SK-N-SH treated with all-trans-retinoic acid at 6 μM for 48 hours (cell line): ENCODE data around the gene COPS7A.

ENCODE experiments used
- ATAC-seq: fragments of 200-7000 bp; cut with Tn5 transposase; 3 replicates; pipeline ENCODE4 v1.9.1; 2020; ENCODE audit warnings: mild to moderate bottlenecking, moderate library complexity
- ARNTL ChIP-seq: fragments of 450-650 bp; formaldehyde crosslinking; IDR thresholded peaks from 2 replicates; pipeline ENCODE4 v1.5.0; 2020; ENCODE audit warnings: low read depth, mild to moderate bottlenecking, moderate library complexity, borderline replicate concordance
- BACH2 ChIP-seq: fragments of 250-450 bp; sonication (Bioruptor Pico); IDR thresholded peaks from 2 replicates; pipeline ENCODE4 v1.9.0; 2021; ENCODE audit warnings: mild to moderate bottlenecking, borderline replicate concordance
- CREB5 ChIP-seq: fragments of 250-450 bp; sonication (Bioruptor Pico); IDR thresholded peaks from 2 replicates; pipeline ENCODE4 v1.5.1; 2020; ENCODE audit warnings: low read depth, mild to moderate bottlenecking, moderate library complexity
- CSDC2 ChIP-seq: fragments of 250-450 bp; sonication (Bioruptor Pico); IDR thresholded peaks from 2 replicates; pipeline ENCODE4 v1.5.0; 2020; ENCODE audit warnings: mild to moderate bottlenecking, moderate library complexity
- CSRNP3 ChIP-seq: fragments of 250-450 bp; sonication (Bioruptor Pico); IDR thresholded peaks from 2 replicates; pipeline ENCODE4 v1.5.1; 2021; ENCODE audit warnings: mild to moderate bottlenecking, moderate library complexity
- ESRRG ChIP-seq: fragments of 250-450 bp; sonication (Bioruptor Pico); IDR thresholded peaks from 2 replicates; pipeline ENCODE4 v1.6.1; 2021; ENCODE audit warnings: mild to moderate bottlenecking
- GLIS3 ChIP-seq: fragments of 250-450 bp; sonication (Bioruptor Pico); IDR thresholded peaks from 2 replicates; pipeline ENCODE4 v1.5.0; 2020; ENCODE audit warnings: mild to moderate bottlenecking, moderate library complexity
- OSR1 ChIP-seq: fragments of 250-450 bp; sonication (Bioruptor Pico); IDR thresholded peaks from 2 replicates; pipeline ENCODE4 v1.8.0; 2022; ENCODE audit warnings: moderate library complexity, mild to moderate bottlenecking, inconsistent platforms
- PATZ1 ChIP-seq: fragments of 250-450 bp; sonication (Bioruptor Pico); IDR thresholded peaks from 2 replicates; pipeline ENCODE4 v1.8.0; 2020; ENCODE audit warnings: mild to moderate bottlenecking, moderate library complexity, borderline replicate concordance
- POU6F1 ChIP-seq: fragments of 250-450 bp; sonication (Bioruptor Pico); IDR thresholded peaks from 2 replicates; pipeline ENCODE4 v1.8.0; 2021; ENCODE audit warnings: low read depth, mild to moderate bottlenecking, moderate library complexity, borderline replicate concordance
- PPARA ChIP-seq: fragments of 250-450 bp; sonication (Bioruptor Pico); IDR thresholded peaks from 2 replicates; pipeline ENCODE4 v1.5.0; 2020; ENCODE audit warnings: mild to moderate bottlenecking, borderline replicate concordance
- SNAI2 ChIP-seq: fragments of 250-450 bp; sonication (Bioruptor Pico); IDR thresholded peaks from 2 replicates; pipeline ENCODE4 v1.5.0; 2020; ENCODE audit warnings: mild to moderate bottlenecking, moderate library complexity
- TCF4 ChIP-seq: fragments of 250-450 bp; sonication (Bioruptor Pico); IDR thresholded peaks from 2 replicates; pipeline ENCODE4 v1.8.0; 2021; ENCODE audit warnings: mild to moderate bottlenecking, moderate library complexity, borderline replicate concordance
- TOX ChIP-seq: fragments of 250-450 bp; sonication (Bioruptor Pico); IDR thresholded peaks from 2 replicates; pipeline ENCODE4 v1.8.0; 2021; ENCODE audit warnings: mild to moderate bottlenecking, moderate library complexity, borderline replicate concordance
- TSHZ2 ChIP-seq: fragments of 250-450 bp; sonication (Bioruptor Pico); IDR thresholded peaks from 2 replicates; pipeline ENCODE4 v1.5.0; 2020; ENCODE audit warnings: mild to moderate bottlenecking, moderate library complexity
- ZC3H10 ChIP-seq: fragments of 250-450 bp; sonication (Bioruptor Pico); IDR thresholded peaks from 2 replicates; pipeline ENCODE4 v1.5.1; 2021; ENCODE audit warnings: mild to moderate bottlenecking, moderate library complexity
- ZFP3 ChIP-seq: fragments of 250-450 bp; sonication (Bioruptor Pico); IDR thresholded peaks from 2 replicates; pipeline ENCODE4 v1.5.0; 2020; ENCODE audit warnings: mild to moderate bottlenecking, moderate library complexity
- ZFP30 ChIP-seq: fragments of 450-650 bp; formaldehyde crosslinking; IDR thresholded peaks from 2 replicates; pipeline ENCODE4 v1.5.0; 2022; ENCODE audit warnings: mild to moderate bottlenecking, moderate library complexity
- ZNF565 ChIP-seq: fragments of 450-650 bp; formaldehyde crosslinking; conservative IDR thresholded peaks from 2 replicates; pipeline ENCODE4 v1.5.0; 2020; ENCODE audit warnings: low read depth, mild to moderate bottlenecking, moderate library complexity
- ZNF70 ChIP-seq: fragments of 450-650 bp; formaldehyde crosslinking; IDR thresholded peaks from 2 replicates; pipeline ENCODE4 v1.5.0; 2020; ENCODE audit warnings: mild to moderate bottlenecking, moderate library complexity

The COPS7A gene

GRCh38 chr12:6676962-6677361 lies 46.9 kb upstream of the COPS7A start (continued):
- TF ChIP-seq TSHZ2 (no peak), ARNTL (no peak), ZNF565 (CRISPR knock-in tag) (no peak)

GRCh38 chr12:6684609-6685008 lies 39.2 kb upstream of the COPS7A start:
- TF ChIP-seq ZNF565 (CRISPR knock-in tag) (no peak), POU6F1 (CRISPR knock-in tag) (no peak), CSDC2 (no peak), TSHZ2 (no peak), ARNTL (no peak), ZFP3 (CRISPR knock-in tag) (no peak), SNAI2 (CRISPR knock-in tag) (no peak), TCF4 (no peak), TOX (CRISPR knock-in tag) (no peak), CSRNP3 (CRISPR knock-in tag) (no peak), GLIS3 (CRISPR knock-in tag) (no peak), ESRRG (CRISPR knock-in tag) (no peak), ZFP30 (no peak), PPARA (CRISPR knock-in tag) (no peak), PATZ1 (CRISPR knock-in tag) (no peak), CREB5 (CRISPR knock-in tag) (no peak), OSR1 (no peak), BACH2 (CRISPR knock-in tag) (no peak), ZC3H10 (CRISPR knock-in tag) (no peak), ZNF70 (CRISPR knock-in tag) (no peak)
- ATAC-seq = no peak
